Panc1 (cell line): ENCODE measurements around the gene KANK4. TPM values are rescaled to one million over a fixed set of nuclear protein-coding genes. Genes with fewer than 3 reads are reported as not detected.

ENCODE experiments used
- ATAC-seq: fragments of 200-7000 bp; cut with Tn5 transposase; 2 replicates; pipeline ENCODE4 v1.9.1; 2020; ENCODE audit warnings: mild to moderate bottlenecking, moderate library complexity
- BruUV-seq: library from RNA; stranded (reverse); fragments of 400-500 nt; replicated peaks from 2 replicates; lab custom pipeline; 2021; lab: Mats Ljungman, UMichigan
- CTCF ChIA-PET: fragments of 300-600 bp; sonication (Branson Sonifier 250); formaldehyde crosslinking; loops from one replicate; lab custom pipeline; 2022; ENCODE audit warnings: antibody characterized with exemption; lab: Charles Lee
- POLR2A ChIA-PET: fragments of 300-600 bp; sonication (Branson Sonifier 250); formaldehyde crosslinking; loops from one replicate; lab custom pipeline; 2022; ENCODE audit warnings: antibody characterized with exemption; lab: Charles Lee
- DNase-seq: peaks from one replicate; pipeline ENCODE4 v3.0.0-alpha.2; 2010; ENCODE audit warnings: low read depth, low spot score
- H3K27ac ChIP-seq: 2 replicates; pipeline ENCODE4 v1.5.1; 2011; ENCODE audit warnings: mild to moderate bottlenecking, low read length, inconsistent platforms
- H3K27me3 ChIP-seq: fragments of 200-500 bp; sonication (Bioruptor generic); 2 replicates; pipeline ENCODE4 v1.6.0; 2014; ENCODE audit warnings: low read length, inconsistent platforms; ENCODE audit not compliant: control insufficient read depth, insufficient read depth
- H3K36me3 ChIP-seq: fragments of 200-500 bp; sonication (Bioruptor generic); 2 replicates; pipeline ENCODE4 v1.5.1; 2014; ENCODE audit warnings: inconsistent platforms, mild to moderate bottlenecking, low read length, moderate library complexity; ENCODE audit not compliant: control insufficient read depth, insufficient read depth
- H3K4me1 ChIP-seq: 2 replicates; pipeline ENCODE4 v1.5.1; 2011; ENCODE audit warnings: inconsistent platforms, mild to moderate bottlenecking, low read length, moderate library complexity; ENCODE audit not compliant: control insufficient read depth, insufficient read depth
- H3K4me3 ChIP-seq, 2 experiments: 2 replicates each; pipeline ENCODE4 v1.5.1; 2011 to 2012; ENCODE audit warnings: low read depth in 2 of 2, low read length in 2 of 2, mild to moderate bottlenecking in 2 of 2, inconsistent platforms in 1 of 2, moderate library complexity in 1 of 2
- H3K9me3 ChIP-seq: fragments of 200-500 bp; sonication (Bioruptor generic); 2 replicates; pipeline ENCODE4 v1.5.1; 2014; ENCODE audit warnings: low read depth, mild to moderate bottlenecking, inconsistent platforms, low read length, moderate library complexity; ENCODE audit not compliant: control insufficient read depth, insufficient read depth
- POLR2AphosphoS5 ChIP-seq: IDR thresholded peaks from 2 replicates; pipeline ENCODE4 v1.6.1; 2012; ENCODE audit warnings: mild to moderate bottlenecking, low read depth, low read length, moderate library complexity
- REST ChIP-seq, 2 experiments: IDR thresholded peaks; 2 replicates each; pipeline ENCODE4 v1.6.1; 2011 to 2012; ENCODE audit warnings: low read depth in 2 of 2, control low read depth in 1 of 2, low read length in 1 of 2, mild to moderate bottlenecking in 1 of 2, moderate library complexity in 1 of 2; ENCODE audit not compliant: insufficient read depth in 1 of 2
- SIN3A ChIP-seq: IDR thresholded peaks from 2 replicates; pipeline ENCODE4 v1.6.1; 2012; ENCODE audit warnings: low read depth, mild to moderate bottlenecking, low read length, moderate library complexity, borderline replicate concordance; ENCODE audit not compliant: insufficient read depth
- TCF7L2 ChIP-seq: IDR thresholded peaks from 2 replicates; pipeline ENCODE4 v1.6.1; 2011; ENCODE audit warnings: mild to moderate bottlenecking, low read depth, low read length, inconsistent platforms
- in situ Hi-C: cut with HindIII; loops from 2 replicates; pipeline ENCODE4 v1.10.0; 2016; ENCODE audit warnings: low sequenced_read_pairs, low pct_unique_long_range_greater_than_20kb
- intact Hi-C: fragments of 100-400 bp; cut with micrococcal nuclease; formaldehyde crosslinking; loops from one replicate; pipeline ENCODE4 v1.10.0; 2022; ENCODE audit not compliant: unreplicated experiment
- total RNA-seq: library from RNA; stranded (reverse); gene quantifications from one replicate; pipeline ENCODE4 v1.2.1, GENCODE V29; 2021; ENCODE audit not compliant: unreplicated experiment
- TF ChIP-seq, protein P1 (sequence below): fragments of 450-650 bp; IDR thresholded peaks from 2 replicates; pipeline ENCODE4 v1.5.1; 2017; ENCODE audit warnings: mild to moderate bottlenecking

Gene KANK4
- total RNA-seq, 1 experiment from 2014 or later: 0.18 TPM

- no peak for ATAC-seq
- ChIA-PET CTCF (no interaction called here), POLR2A (no interaction called here)
- TF ChIP-seq TCF7L2: no peak
- no peak for TF ChIP-seq REST (IDR thresholded peaks at IDR 0.05; ENCODE audit: insufficient read depth in 1 of 2, low read depth in 2 of 2, low read length in 1 of 2)
- no peak for TF ChIP-seq POLR2AphosphoS5
- TF ChIP-seq, protein P1, sequence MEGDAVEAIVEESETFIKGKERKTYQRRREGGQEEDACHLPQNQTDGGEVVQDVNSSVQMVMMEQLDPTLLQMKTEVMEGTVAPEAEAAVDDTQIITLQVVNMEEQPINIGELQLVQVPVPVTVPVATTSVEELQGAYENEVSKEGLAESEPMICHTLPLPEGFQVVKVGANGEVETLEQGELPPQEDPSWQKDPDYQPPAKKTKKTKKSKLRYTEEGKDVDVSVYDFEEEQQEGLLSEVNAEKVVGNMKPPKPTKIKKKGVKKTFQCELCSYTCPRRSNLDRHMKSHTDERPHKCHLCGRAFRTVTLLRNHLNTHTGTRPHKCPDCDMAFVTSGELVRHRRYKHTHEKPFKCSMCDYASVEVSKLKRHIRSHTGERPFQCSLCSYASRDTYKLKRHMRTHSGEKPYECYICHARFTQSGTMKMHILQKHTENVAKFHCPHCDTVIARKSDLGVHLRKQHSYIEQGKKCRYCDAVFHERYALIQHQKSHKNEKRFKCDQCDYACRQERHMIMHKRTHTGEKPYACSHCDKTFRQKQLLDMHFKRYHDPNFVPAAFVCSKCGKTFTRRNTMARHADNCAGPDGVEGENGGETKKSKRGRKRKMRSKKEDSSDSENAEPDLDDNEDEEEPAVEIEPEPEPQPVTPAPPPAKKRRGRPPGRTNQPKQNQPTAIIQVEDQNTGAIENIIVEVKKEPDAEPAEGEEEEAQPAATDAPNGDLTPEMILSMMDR: no peak
- TF ChIP-seq SIN3A: no peak
- H3K4me1 ChIP-seq: no peaks in the 10 kb centered on the region
- H3K27me3 ChIP-seq: peaks cover 14% of the 10 kb centered on the region
- H3K36me3 ChIP-seq: no peaks in the 10 kb centered on the region
- intact Hi-C loops: no loop called here
- DNase-seq: no peak
- BruUV-seq: no TSS peak
- peak overlapping the region in 1 of 2 experiments; percentile 32; a peak in 1 of 4 replicates for H3K4me3 ChIP-seq
- no peak overlapping the region for H3K27ac ChIP-seq
- H3K9me3 ChIP-seq: no peaks in the 10 kb centered on the region
- in situ Hi-C loops: no loop called here
Measured at GRCh38 chr1:62318320-62318755, 896 bp downstream of the KANK4 start.

- no peak for ATAC-seq
- ChIA-PET POLR2A (no interaction called here), CTCF (no interaction called here)
- no peak for DNase-seq
- Histone ChIP-seq H3K9me3 (no peaks in the 10 kb centered on the region), H3K27ac (no peak overlapping the region), H3K36me3 (no peaks in the 10 kb centered on the region), H3K4me3 (no peak overlapping the region), H3K27me3 (peaks cover 18% of the 10 kb centered on the region), H3K4me1 (no peaks in the 10 kb centered on the region)
- TF ChIP-seq, protein P1: no peak
- TF ChIP-seq SIN3A (no peak), REST (IDR thresholded peaks at IDR 0.05; ENCODE audit: insufficient read depth in 1 of 2, low read depth in 2 of 2, low read length in 1 of 2) (no peak), TCF7L2 (no peak), POLR2AphosphoS5 (no peak)
- in situ Hi-C loops (no loop called here), intact Hi-C loops (no loop called here)
- BruUV-seq: no TSS peak
Measured at GRCh38 chr1:62317021-62317768, 2.0 kb downstream of the KANK4 start.
